Measurements from ENCODE around the gene C11orf24. TPM values are rescaled to one million over a fixed set of nuclear protein-coding genes. Genes with fewer than 3 reads are reported as not detected.
A peak's percentile ranks its signal among the peaks of the same experiment; 100 is the strongest.

The C11orf24 gene
- total and polyA plus RNA-seq, 9 of the 15 experiments (the other 6 are each of a cell fraction or from before 2014, with no cell fraction given): 2.0 to 65.2 (median 32.5) TPM

GRCh38 chr11:68257477-68258362 is 14.1 kb downstream of the C11orf24 start (continued):
- TF ChIP-seq ZBTB11 (CRISPR knock-in tag; IDR thresholded peaks at IDR 0.05): no peak
- TF ChIP-seq CEBPG (CRISPR knock-in tag; IDR thresholded peaks at IDR 0.05): 0 out of 2 replicates have a peak, but pooled peaks have one; percentile 11
- no peak for TF ChIP-seq CEBPG (tag; conservative IDR thresholded peaks at IDR 0.05 in 1 of 2, IDR thresholded peaks at IDR 0.05 in 1 of 2)
- TF ChIP-seq SMAD3 (CRISPR knock-in tag; conservative IDR thresholded peaks at IDR 0.05): peak; percentile 86; the same call in 1 of the 2 replicates
- no peak for TF ChIP-seq ZNF274 (IDR thresholded peaks at IDR 0.05; ENCODE audit: borderline replicate concordance, low read depth, low read length)
- no peak for TF ChIP-seq SMARCE1 (IDR thresholded peaks at IDR 0.05)
- peak; percentile 97 to 98 for TF ChIP-seq RAD21 (CRISPR knock-in tag; conservative IDR thresholded peaks at IDR 0.05 in 1 of 2, IDR thresholded peaks at IDR 0.05 in 1 of 2)
- TF ChIP-seq ZNF695 (CRISPR knock-in tag; IDR thresholded peaks at IDR 0.05): 0 out of 2 replicates have a peak, but pooled peaks have one; percentile 29
- TF ChIP-seq, protein P1, sequence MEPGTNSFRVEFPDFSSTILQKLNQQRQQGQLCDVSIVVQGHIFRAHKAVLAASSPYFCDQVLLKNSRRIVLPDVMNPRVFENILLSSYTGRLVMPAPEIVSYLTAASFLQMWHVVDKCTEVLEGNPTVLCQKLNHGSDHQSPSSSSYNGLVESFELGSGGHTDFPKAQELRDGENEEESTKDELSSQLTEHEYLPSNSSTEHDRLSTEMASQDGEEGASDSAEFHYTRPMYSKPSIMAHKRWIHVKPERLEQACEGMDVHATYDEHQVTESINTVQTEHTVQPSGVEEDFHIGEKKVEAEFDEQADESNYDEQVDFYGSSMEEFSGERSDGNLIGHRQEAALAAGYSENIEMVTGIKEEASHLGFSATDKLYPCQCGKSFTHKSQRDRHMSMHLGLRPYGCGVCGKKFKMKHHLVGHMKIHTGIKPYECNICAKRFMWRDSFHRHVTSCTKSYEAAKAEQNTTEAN (CRISPR knock-in tag; IDR thresholded peaks at IDR 0.05): no peak
- TF ChIP-seq PBX2 (CRISPR knock-in tag; IDR thresholded peaks at IDR 0.05; ENCODE audit: low read depth): no peak
- TF ChIP-seq PBX2 (tag; conservative IDR thresholded peaks at IDR 0.05; ENCODE audit: low read depth): no peak
- TF ChIP-seq ZBTB17 (CRISPR knock-in tag; IDR thresholded peaks at IDR 0.05): peak; percentile 86
- TF ChIP-seq SMAD4 (CRISPR knock-in tag; conservative IDR thresholded peaks at IDR 0.05): peak; percentile 87
